ENCODE results near the gene TLX1.
A peak's percentile ranks its signal among the peaks of the same experiment; 100 is the strongest.
"Not testable (repeated sequence)": the region's sequence is repeated elsewhere in the genome, so short reads cannot be mapped to it uniquely, and the experiment has no call there.

Gene TLX1

GRCh38 chr10:101152316-101152715 lies 21.2 kb downstream of the TLX1 start:
- DNase-seq (ENCODE audit: low read depth), result no peak

GRCh38 chr10:101154506-101154905 lies 23.4 kb downstream of the TLX1 start:
- not testable (repeated sequence) for DNase-seq (ENCODE audit: low read depth)

- no peak for DNase-seq (ENCODE audit: low read depth)
Measured at GRCh38 chr10:101155896-101156295, 24.8 kb downstream of the TLX1 start.

DNA sequence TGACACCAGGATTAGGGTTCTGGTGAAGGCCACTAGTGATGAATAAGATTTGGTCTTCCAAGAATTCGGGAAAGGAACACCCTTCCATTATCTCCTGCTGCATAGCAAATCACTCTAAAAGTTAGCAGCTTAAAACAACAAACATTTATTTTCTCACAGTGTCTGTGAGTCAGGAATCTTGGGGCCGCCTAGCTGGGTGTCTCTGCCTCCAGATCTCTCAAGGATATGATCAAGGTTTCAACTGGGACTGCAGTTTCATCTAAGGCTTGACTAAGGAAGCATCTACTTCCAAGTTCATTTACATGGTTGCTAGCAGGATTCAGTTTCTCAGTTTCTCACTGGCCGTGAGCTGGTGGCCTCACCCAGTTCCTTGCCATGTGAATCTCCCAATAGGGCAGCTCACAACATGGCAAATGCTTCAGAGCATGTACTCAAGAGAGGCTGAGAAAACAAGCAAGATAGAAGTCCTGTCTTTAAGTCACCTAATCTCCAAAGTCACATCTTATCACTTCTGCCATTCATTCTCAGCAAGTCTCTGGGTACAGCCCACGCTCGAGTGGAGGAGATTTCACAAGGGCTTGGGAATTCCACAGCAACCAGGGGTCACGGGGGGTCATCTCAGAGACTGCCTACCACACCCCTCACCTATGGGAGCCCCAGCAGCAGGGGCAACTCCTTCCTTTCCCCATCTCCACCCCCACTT lies 26.8 kb downstream of the TLX1 start:
- DNase-seq (ENCODE audit: low read depth), result no peak

DNA sequence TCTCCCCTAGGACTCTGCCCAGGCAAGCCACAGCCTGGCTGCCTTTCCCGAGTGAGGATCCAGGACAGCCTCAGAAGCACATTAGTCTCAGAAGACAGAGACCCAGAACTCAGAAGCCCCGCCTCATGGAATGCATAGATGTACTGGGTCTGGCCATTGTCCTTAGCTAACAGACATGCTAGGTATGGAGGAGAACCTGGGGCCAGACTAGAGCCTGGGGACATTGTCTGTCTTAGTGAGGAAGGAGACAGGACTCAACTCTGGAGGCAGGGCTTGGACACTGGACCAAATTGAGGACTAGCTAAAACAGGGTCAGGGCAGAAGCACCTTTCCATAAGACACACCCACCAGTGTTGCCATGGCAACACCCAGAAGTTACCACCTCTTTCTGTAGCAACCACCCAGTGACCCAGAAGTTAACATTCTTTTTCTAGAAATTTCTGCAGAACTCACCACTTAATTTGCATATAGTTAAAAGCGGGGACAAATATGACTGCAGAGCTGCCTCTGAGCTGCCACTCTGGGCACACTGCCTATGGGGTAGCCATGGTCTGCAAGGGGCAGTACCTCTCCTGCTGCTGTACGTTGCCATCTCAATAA lies 27.5 kb downstream of the TLX1 start:
- no peak for DNase-seq (ENCODE audit: low read depth)

GRCh38 chr10:101161494-101162299 lies 30.6 kb downstream of the TLX1 start:
- DNase-seq (ENCODE audit: low read depth), result peak; percentile 25

DNA sequence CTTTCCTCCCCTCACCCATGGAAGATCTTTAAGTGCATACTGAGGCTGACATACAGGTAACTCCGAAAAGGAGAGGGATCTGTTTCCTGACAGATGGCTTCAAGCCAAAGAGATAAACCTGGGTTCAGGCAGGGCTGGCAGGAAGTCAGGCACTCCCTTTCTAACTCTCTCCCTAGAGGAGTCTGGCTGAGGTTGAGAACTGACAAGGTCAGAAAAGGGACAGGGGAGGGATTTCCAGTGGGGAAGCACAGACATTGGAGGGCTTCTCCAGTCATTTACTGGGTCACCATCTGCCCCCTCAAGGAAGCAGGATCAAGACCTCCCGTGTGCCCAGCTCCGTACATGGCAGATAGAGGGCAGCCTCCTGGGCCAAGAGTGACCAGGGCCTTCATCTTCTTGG lies 31.6 kb downstream of the TLX1 start:
- DNase-seq (ENCODE audit: low read depth), result no peak

DNA sequence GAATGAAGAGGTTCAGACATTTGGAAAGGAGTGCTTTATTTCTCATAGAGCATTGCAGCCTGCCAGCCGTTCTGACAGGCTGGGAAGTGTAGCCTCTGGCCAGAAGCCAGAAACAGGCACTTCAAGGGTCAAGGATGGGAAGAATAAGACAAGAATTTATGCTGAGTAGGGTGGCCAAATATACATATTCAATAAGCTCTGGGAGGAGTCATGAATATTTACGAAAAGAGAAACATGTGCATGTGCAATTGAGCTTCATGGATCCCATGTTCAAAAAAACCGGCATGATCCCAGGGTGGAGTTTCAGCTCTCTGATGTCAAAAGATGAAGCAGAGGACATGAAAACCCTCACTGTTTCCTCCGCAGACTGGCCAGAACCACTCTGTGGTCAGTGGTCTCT lies 32.9 kb downstream of the TLX1 start:
- DNase-seq (ENCODE audit: low read depth), result no peak

DNA sequence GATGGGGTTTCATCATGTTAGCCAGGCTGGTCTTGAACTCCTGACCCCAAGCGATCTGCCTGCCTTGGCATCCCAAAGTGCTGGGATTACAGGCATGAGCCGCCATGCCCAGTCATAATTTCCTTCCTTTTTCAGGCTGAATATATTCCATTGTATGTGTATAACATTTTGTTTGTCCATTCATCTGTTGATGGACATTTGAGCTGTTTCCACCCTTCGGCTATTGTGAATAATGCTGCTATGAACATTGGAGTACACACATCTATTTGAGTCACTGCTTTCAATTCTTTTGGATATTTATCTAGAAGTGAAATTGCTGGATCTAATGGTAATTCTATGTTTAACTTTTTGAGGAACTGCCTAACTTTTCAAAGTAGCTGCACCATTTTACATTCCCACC lies 34.6 kb downstream of the TLX1 start:
- DNase-seq (ENCODE audit: low read depth), result no peak

GRCh38 chr10:101166430-101166829 lies 35.3 kb downstream of the TLX1 start:
- DNase-seq (ENCODE audit: low read depth), result no peak

GRCh38 chr10:101172741-101173140 lies 41.6 kb downstream of the TLX1 start:
- DNase-seq (ENCODE audit: low read depth), result no peak

- no peak for DNase-seq (ENCODE audit: low read depth)
Measured at GRCh38 chr10:101174319-101174718, 43.2 kb downstream of the TLX1 start.

GRCh38 chr10:101176577-101176976 lies 45.5 kb downstream of the TLX1 start:
- DNase-seq (ENCODE audit: low read depth), result no peak

DNA sequence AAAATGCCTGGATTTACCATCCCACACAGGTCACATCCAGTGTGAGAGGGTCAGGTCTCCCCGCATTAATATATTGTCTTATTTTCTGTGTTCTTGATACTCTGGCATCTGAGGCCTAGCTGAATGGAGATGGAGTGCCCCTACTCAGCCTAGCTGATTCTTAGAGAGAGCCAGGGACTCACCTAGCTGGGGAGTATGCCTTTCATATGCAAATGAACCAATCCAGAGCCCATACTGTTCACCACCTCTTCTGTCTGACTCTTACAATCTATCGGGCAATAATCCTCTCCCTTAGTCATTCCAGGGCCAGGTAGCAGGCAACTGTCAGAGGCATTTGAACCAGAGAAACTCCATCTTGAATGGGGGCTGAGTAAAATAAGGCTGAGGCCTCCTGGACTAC lies 51.8 kb downstream of the TLX1 start:
- no peak for DNase-seq (ENCODE audit: low read depth)

GRCh38 chr10:101183458-101184183 lies 52.5 kb downstream of the TLX1 start:
- no peak for DNase-seq (ENCODE audit: low read depth)

All from CMK (cell line).